Liver (tissue), 3 donors: ENCODE results near the gene SLC30A3.

Experiments used
- ATF3 ChIP-seq: IDR thresholded peaks from 2 replicates; pipeline ENCODE4 v1.6.1; 2016; ENCODE audit warnings: antibody characterized with exemption
- CTCF ChIP-seq: fragments of 150-350 bp; IDR thresholded peaks from 2 replicates; pipeline ENCODE4 v1.5.1; 2017; ENCODE audit warnings: improper control_type of control experiment, low read depth, low read length; ENCODE audit not compliant: missing input control
- JUND ChIP-seq, 2 donors: IDR thresholded peaks; 2 replicates each; pipeline ENCODE4 v1.6.1; 2016; ENCODE audit warnings: antibody characterized with exemption in 2 of 2
- RAD21 ChIP-seq, 2 donors: IDR thresholded peaks; 2 replicates each; pipeline ENCODE4 v1.6.1; 2016; ENCODE audit warnings: antibody characterized with exemption in 2 of 2, mild to moderate bottlenecking in 2 of 2
- SP1 ChIP-seq: IDR thresholded peaks from 2 replicates; pipeline ENCODE4 v1.6.1; 2018; ENCODE audit warnings: antibody characterized with exemption, mild to moderate bottlenecking
- YY1 ChIP-seq: IDR thresholded peaks from 2 replicates; pipeline ENCODE4 v1.6.1; 2016; ENCODE audit warnings: antibody characterized with exemption, mild to moderate bottlenecking
- donor health status: healthy.
- donor health status: healthy.

DNA sequence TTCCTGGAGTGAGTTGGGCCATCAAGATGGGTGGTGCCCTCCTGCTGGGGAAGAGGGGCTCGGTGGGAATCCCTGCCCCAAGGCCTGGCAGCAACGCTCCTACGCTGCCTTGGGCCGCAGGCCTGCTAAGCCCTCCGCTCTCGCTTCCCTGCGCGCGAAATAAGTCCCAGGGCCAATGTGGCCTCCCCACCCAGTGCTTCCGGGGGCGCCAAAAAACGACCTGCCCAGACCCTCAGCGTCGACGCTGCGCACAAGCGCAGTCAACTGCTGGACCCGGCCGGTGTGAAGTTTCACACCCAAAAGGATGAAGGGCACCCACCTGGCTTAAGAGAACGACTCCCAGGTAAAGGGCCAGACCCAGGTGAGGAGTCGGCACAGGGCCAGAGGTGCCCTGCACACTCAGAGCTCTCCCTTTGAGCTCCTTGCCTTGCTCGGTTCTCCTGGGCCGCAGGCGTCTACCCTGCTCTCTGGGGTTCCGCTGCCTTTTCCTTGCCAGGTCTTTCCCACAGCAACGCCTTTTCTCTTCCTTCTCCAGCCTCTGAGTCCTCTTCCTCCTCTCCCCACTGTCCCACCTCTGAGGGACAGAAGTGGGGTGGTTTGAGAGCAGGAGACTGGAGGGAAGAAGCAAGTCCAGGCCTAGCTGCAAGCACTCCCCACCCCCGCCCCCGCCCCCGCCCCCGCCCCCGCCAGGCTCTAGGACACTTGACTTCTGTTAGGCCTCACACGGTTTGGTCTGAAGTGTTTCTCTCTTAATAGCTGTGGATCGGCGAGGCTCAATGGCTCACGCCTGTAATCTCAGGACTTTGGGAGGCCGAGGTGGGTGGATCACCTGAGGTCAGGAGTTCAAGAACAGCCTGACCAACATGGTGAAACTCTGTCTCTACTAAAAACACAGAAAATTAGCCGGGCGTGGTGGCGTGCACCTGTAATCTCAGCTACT, 12.6 kb upstream of the SLC30A3 start, which contains the start of gene DNAJC5G:
- TF ChIP-seq CTCF (no peak), RAD21 (IDR thresholded peaks at IDR 0.05) (no peak), JUND (IDR thresholded peaks at IDR 0.05) (no peak), ATF3 (no peak), SP1 (no peak), YY1 (no peak)
